Neural cell (in vitro differentiated cells): ENCODE data around the gene MTA1. TPM values are rescaled to one million over a fixed set of nuclear protein-coding genes. Genes with fewer than 3 reads are reported as not detected.

Source experiments
- H2AFZ ChIP-seq: fragments of 200-600, 300-800 bp; sonication (generic), shearing (Covaris generic); 2 replicates; pipeline ENCODE4 v1.6.0; 2014; ENCODE audit warnings: low read depth, mild to moderate bottlenecking, antibody characterized with exemption, low read length, moderate library complexity
- H3F3A ChIP-seq: fragments of 200-600 bp; shearing (Covaris generic); 2 replicates; pipeline ENCODE4 v1.6.1; 2016; ENCODE audit warnings: mild to moderate bottlenecking, moderate library complexity, mixed read lengths, antibody characterized with exemption, low read length; ENCODE audit not compliant: insufficient read depth, poor library complexity, severe bottlenecking
- H3K27ac ChIP-seq: fragments of 200-600, 300-800 bp; sonication (generic), shearing (Covaris generic); 2 replicates; pipeline ENCODE4 v1.5.1; 2014; ENCODE audit warnings: mild to moderate bottlenecking, low read length, moderate library complexity
- H3K27me3 ChIP-seq: fragments of 300-800, 200-600 bp; sonication (generic), shearing (Covaris generic); 2 replicates; pipeline ENCODE4 v1.6.0; 2014; ENCODE audit warnings: mild to moderate bottlenecking, low read depth, low read length, moderate library complexity; ENCODE audit not compliant: insufficient read depth
- H3K36me3 ChIP-seq: fragments of 300-800, 200-600 bp; sonication (generic), shearing (Covaris generic); 2 replicates; pipeline ENCODE4 v1.5.1; 2014; ENCODE audit warnings: mild to moderate bottlenecking, antibody characterized with exemption, low read length, moderate library complexity; ENCODE audit not compliant: insufficient read depth
- H3K4me2 ChIP-seq: fragments of 300-800, 200-600 bp; sonication (generic), shearing (Covaris generic); 2 replicates; pipeline ENCODE4 v1.6.0; 2014; ENCODE audit warnings: mild to moderate bottlenecking, low read length
- H3K4me3 ChIP-seq: fragments of 300-800, 200-600 bp; sonication (generic), shearing (Covaris generic); 2 replicates; pipeline ENCODE4 v1.5.1; 2014; ENCODE audit warnings: mild to moderate bottlenecking, low read length, moderate library complexity
- H3K79me2 ChIP-seq: fragments of 200-600 bp; shearing (Covaris generic); replicated peaks from 2 replicates; pipeline ENCODE4 v1.6.0; 2014; ENCODE audit warnings: mild to moderate bottlenecking, low read length, moderate library complexity; ENCODE audit not compliant: insufficient read depth
- H3K9ac ChIP-seq: fragments of 300-800, 200-600 bp; sonication (generic), shearing (Covaris generic); 2 replicates; pipeline ENCODE4 v1.6.1; 2016; ENCODE audit warnings: mild to moderate bottlenecking, low read length, mixed read lengths
- H3K9me2 ChIP-seq: fragments of 200-600 bp; shearing (Covaris generic); 2 replicates; pipeline ENCODE4 v1.6.1; 2016; ENCODE audit warnings: mild to moderate bottlenecking, low read length, mixed read lengths; ENCODE audit not compliant: insufficient read depth
- H3K9me3 ChIP-seq: fragments of 200-600, 300-800 bp; sonication (generic), shearing (Covaris generic); 2 replicates; pipeline ENCODE4 v1.6.1; 2016; ENCODE audit warnings: mild to moderate bottlenecking, mixed run types, low read length, moderate library complexity, mixed read lengths
- H4K20me1 ChIP-seq: fragments of 200-600 bp; shearing (Covaris generic); 2 replicates; pipeline ENCODE4 v1.6.1; 2016; ENCODE audit warnings: mild to moderate bottlenecking, mixed run types; ENCODE audit not compliant: insufficient read depth
- CTCF ChIP-seq: fragments of 450-650 bp; IDR thresholded peaks from 2 replicates; pipeline ENCODE4 v1.5.1; 2014; ENCODE audit warnings: antibody characterized with exemption, mild to moderate bottlenecking, moderate library complexity; ENCODE audit not compliant: poor library complexity, severe bottlenecking
- EP300 ChIP-seq: fragments of 450-650 bp; conservative IDR thresholded peaks from 2 replicates; pipeline ENCODE4 v1.6.1; 2014; ENCODE audit warnings: antibody characterized with exemption, mild to moderate bottlenecking, moderate library complexity; ENCODE audit not compliant: poor library complexity, severe bottlenecking
- EZH2 ChIP-seq: fragments of 200-600, 300-800 bp; shearing (Covaris generic), sonication (generic); IDR thresholded peaks from 2 replicates; pipeline ENCODE4 v1.6.1; 2014; ENCODE audit warnings: antibody characterized with exemption, low read length, borderline replicate concordance, mild to moderate bottlenecking; ENCODE audit not compliant: insufficient read depth, poor library complexity, severe bottlenecking
- MXI1 ChIP-seq: fragments of 450-650 bp; conservative IDR thresholded peaks from 2 replicates; pipeline ENCODE4 v1.6.1; 2014; ENCODE audit warnings: antibody characterized with exemption, mild to moderate bottlenecking; ENCODE audit not compliant: poor library complexity, severe bottlenecking
- POLR2AphosphoS5 ChIP-seq: IDR thresholded peaks from 2 replicates; pipeline ENCODE4 v1.6.1; 2012
- RAD21 ChIP-seq: fragments of 450-650 bp; conservative IDR thresholded peaks from 2 replicates; pipeline ENCODE4 v1.6.1; 2014; ENCODE audit warnings: antibody characterized with exemption, mild to moderate bottlenecking, moderate library complexity
- REST ChIP-seq: IDR thresholded peaks from 2 replicates; pipeline ENCODE4 v1.6.1; 2012; ENCODE audit warnings: borderline replicate concordance
- SMC3 ChIP-seq: fragments of 450-650 bp; conservative IDR thresholded peaks from 2 replicates; pipeline ENCODE4 v1.6.1; 2014; ENCODE audit warnings: antibody characterized with exemption, mild to moderate bottlenecking, moderate library complexity; ENCODE audit not compliant: poor library complexity
- TAF1 ChIP-seq: IDR thresholded peaks from 2 replicates; pipeline ENCODE4 v1.6.1; 2012; ENCODE audit warnings: low read depth
- polyA plus RNA-seq: library from polyadenylated mRNA; depleted of rRNA; stranded (reverse); fragments of >200 nt; gene quantifications from 2 replicates; pipeline ENCODE4 v1.2.3, GENCODE V29; 2014

MTA1 gene
- polyA plus RNA-seq, 1 donor from 2014 or later: 94.0 TPM

GRCh38 chr14:105430565-105430964 is 10.9 kb downstream of the MTA1 start:
- Histone ChIP-seq H3K9me2 (no peaks in the 10 kb centered on the region), H3K79me2 (peaks cover 38% of the 10 kb centered on the region), H4K20me1 (no peaks in the 10 kb centered on the region), H2AFZ (no peak overlapping the region), H3K4me3 (no peak overlapping the region), H3K27me3 (no peaks in the 10 kb centered on the region), H3K4me2 (no peak overlapping the region), H3K36me3 (no peaks in the 10 kb centered on the region), H3K9me3 (no peaks in the 10 kb centered on the region), H3F3A (no peaks in the 10 kb centered on the region), H3K27ac (no peak overlapping the region), H3K9ac (no peak overlapping the region)
- TF ChIP-seq RAD21 (no peak), MXI1 (no peak), REST (no peak), POLR2AphosphoS5 (no peak), CTCF (no peak), SMC3 (no peak), EZH2 (no peak), EP300 (no peak), TAF1 (no peak)

GRCh38 chr14:105431256-105431655 is 11.6 kb downstream of the MTA1 start:
- H2AFZ ChIP-seq: no peak overlapping the region
- no peaks in the 10 kb centered on the region for H3F3A ChIP-seq
- no peaks in the 10 kb centered on the region for H3K27me3 ChIP-seq
- no peaks in the 10 kb centered on the region for H4K20me1 ChIP-seq
- no peaks in the 10 kb centered on the region for H3K9me2 ChIP-seq
- H3K9ac ChIP-seq: no peak overlapping the region
- H3K27ac ChIP-seq: no peak overlapping the region
- H3K4me3 ChIP-seq: no peak overlapping the region
- H3K9me3 ChIP-seq: no peaks in the 10 kb centered on the region
- TF ChIP-seq POLR2AphosphoS5: no peak
- no peak for TF ChIP-seq RAD21
- no peak for TF ChIP-seq EP300
- TF ChIP-seq CTCF: no peak
- no peak for TF ChIP-seq MXI1
- TF ChIP-seq SMC3: no peak
- TF ChIP-seq TAF1: no peak
- TF ChIP-seq EZH2: no peak
- no peak for TF ChIP-seq REST
- H3K4me2 ChIP-seq: no peak overlapping the region
- H3K36me3 ChIP-seq: no peaks in the 10 kb centered on the region
- peaks cover 44% of the 10 kb centered on the region for H3K79me2 ChIP-seq
